Fibroblast of skin of right quadriceps (primary cell): ENCODE data around the gene TAF1D.
A peak's percentile ranks its signal among the peaks of the same experiment; 100 is the strongest.

Experiments
- DNase-seq: peaks from one replicate; pipeline ENCODE4 v3.0.0-alpha.2; 2013

Gene TAF1D

DNA sequence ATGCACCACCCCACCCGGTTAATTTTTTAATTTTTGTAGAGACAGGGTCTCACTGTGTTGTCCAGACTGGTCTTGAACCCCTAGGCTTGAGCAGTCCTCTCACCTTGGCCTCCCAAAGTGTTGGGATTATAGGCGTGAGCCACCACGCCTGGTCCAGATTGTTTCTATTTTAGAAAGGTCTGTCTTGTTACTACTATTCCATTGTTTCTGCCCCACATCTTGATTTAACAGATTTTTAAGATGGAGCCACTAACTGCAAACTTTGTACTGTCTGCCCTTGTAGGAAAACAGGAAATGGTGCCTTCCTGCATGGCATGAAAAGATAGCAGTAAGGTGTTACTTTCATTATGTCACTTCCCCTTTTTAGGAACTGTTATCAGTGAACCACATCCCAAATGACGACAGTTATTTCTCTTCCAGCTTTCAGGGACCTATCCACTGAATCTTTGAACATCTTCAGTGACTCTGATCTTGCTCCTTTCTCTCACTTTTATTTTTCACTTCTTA lies 23.2 kb downstream of the TAF1D start:
- DNase-seq: no peak

GRCh38 chr11:93717501-93717900 lies 23.8 kb downstream of the TAF1D start:
- DNase-seq: no peak

- DNase-seq: no peak
These were observed 25.4 kb downstream of the TAF1D start for GRCh38 chr11:93715797-93716396.

DNA sequence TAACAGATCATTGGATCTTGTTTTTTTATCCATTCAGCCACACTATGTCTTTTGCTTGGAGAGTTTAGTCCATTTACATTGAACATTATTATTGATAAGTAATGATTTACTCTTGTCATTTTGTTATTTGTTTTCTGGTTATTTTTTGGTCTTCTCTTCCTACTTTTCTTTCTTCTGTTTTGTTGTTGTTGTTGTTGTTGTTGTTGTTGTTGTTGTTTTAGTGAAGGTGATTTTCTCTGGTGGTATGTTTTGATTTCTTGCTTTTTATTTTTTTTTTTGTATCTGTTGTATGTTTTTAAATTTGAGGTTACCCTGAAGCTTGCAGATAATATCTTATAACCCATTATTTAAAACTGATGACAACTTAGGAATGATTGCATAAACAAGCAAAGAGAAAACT lies 28.6 kb downstream of the TAF1D start:
- no peak for DNase-seq

DNA sequence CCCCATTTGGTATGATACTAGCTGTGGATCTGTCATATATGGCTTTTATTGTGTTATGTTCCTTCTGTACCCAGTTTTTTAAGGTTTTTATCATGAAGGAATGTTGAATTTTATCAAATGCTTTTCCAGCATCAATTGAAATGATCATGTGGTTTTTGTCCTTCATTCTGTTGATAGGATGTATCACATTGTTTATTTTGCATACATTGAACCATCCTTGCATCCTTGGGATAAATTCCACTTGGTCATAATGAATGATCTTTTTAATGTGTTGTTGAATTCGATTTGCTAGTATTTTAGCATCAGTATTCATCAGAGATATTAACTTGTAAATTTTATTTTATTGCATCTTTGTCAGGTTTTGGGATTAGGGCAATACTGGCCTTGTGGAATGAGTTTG lies 31.1 kb downstream of the TAF1D start:
- no peak for DNase-seq

GRCh38 chr11:93704237-93704636 lies 37.1 kb downstream of the TAF1D start:
- no peak for DNase-seq

GRCh38 chr11:93700830-93701229 lies 40.5 kb downstream of the TAF1D start:
- no peak for DNase-seq

- no peak for DNase-seq
These were observed 43.7 kb downstream of the TAF1D start for GRCh38 chr11:93697611-93698010.

DNA sequence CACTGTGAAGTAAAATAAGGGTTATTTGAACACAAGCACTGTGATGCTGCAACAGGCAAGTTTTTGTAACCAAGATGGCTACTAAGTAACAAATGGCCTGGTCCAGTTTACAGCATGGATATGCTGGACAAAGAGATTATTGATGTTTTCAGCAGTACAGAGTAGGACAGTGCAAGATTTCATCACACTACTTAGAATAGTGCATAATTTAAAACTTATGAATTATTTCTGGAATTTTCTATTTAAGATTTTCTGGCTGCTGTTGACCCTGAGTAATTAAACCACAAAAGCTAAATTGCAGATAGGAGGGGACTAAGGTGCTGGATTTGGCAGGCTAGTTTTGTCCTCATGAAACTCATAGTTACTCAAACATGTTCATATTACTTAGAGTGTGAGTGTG lies 46.7 kb downstream of the TAF1D start:
- DNase-seq: peak; percentile 2

- no peak for DNase-seq
These were observed 47.2 kb downstream of the TAF1D start for GRCh38 chr11:93694109-93694508.

DNA sequence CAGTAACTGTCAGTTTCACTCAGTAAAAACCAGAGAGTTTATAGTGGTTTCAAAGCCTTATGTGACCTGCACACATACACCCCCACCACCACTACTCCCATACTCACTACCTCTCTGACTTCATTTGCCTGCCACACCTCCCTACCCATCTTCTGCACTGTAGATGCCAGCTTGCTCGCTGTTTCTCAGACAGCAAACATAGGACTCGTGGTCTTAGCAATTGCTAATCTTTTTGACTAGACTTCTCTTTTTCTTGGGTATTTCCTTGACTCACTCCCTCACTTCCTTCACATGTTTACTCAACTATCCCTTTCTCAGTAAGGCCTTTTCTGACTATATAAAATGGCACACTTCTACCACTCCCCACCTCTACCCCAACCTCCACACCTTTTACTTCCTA lies 52.1 kb downstream of the TAF1D start:
- no peak for DNase-seq

- peak; percentile 31 for DNase-seq
These were observed 54.5 kb downstream of the TAF1D start for GRCh38 chr11:93686812-93687211.

- DNase-seq: no peak
These were observed 55.1 kb downstream of the TAF1D start for GRCh38 chr11:93686226-93686625.
